Panc1 (cell line): ENCODE data around the gene SAT1. TPM values are rescaled to one million over a fixed set of nuclear protein-coding genes. Genes with fewer than 3 reads are reported as not detected.

ENCODE experiments used
- ATAC-seq: fragments of 200-7000 bp; cut with Tn5 transposase; 2 replicates; pipeline ENCODE4 v1.9.1; 2020; ENCODE audit warnings: mild to moderate bottlenecking, moderate library complexity
- BruUV-seq: library from RNA; stranded (reverse); fragments of 400-500 nt; replicated peaks from 2 replicates; lab custom pipeline; 2021; lab: Mats Ljungman, UMichigan
- CTCF ChIA-PET: fragments of 300-600 bp; sonication (Branson Sonifier 250); formaldehyde crosslinking; loops from one replicate; lab custom pipeline; 2022; ENCODE audit warnings: antibody characterized with exemption; lab: Charles Lee
- POLR2A ChIA-PET: fragments of 300-600 bp; sonication (Branson Sonifier 250); formaldehyde crosslinking; loops from one replicate; lab custom pipeline; 2022; ENCODE audit warnings: antibody characterized with exemption; lab: Charles Lee
- DNase-seq: peaks from one replicate; pipeline ENCODE4 v3.0.0-alpha.2; 2010; ENCODE audit warnings: low read depth, low spot score
- H3K27ac ChIP-seq: 2 replicates; pipeline ENCODE4 v1.5.1; 2011; ENCODE audit warnings: mild to moderate bottlenecking, low read length, inconsistent platforms
- H3K27me3 ChIP-seq: fragments of 200-500 bp; sonication (Bioruptor generic); 2 replicates; pipeline ENCODE4 v1.6.0; 2014; ENCODE audit warnings: low read length, inconsistent platforms; ENCODE audit not compliant: control insufficient read depth, insufficient read depth
- H3K36me3 ChIP-seq: fragments of 200-500 bp; sonication (Bioruptor generic); 2 replicates; pipeline ENCODE4 v1.5.1; 2014; ENCODE audit warnings: inconsistent platforms, mild to moderate bottlenecking, low read length, moderate library complexity; ENCODE audit not compliant: control insufficient read depth, insufficient read depth
- H3K4me1 ChIP-seq: 2 replicates; pipeline ENCODE4 v1.5.1; 2011; ENCODE audit warnings: inconsistent platforms, mild to moderate bottlenecking, low read length, moderate library complexity; ENCODE audit not compliant: control insufficient read depth, insufficient read depth
- H3K4me3 ChIP-seq, 2 experiments: 2 replicates each; pipeline ENCODE4 v1.5.1; 2011 to 2012; ENCODE audit warnings: low read depth in 2 of 2, low read length in 2 of 2, mild to moderate bottlenecking in 2 of 2, inconsistent platforms in 1 of 2, moderate library complexity in 1 of 2
- H3K9me3 ChIP-seq: fragments of 200-500 bp; sonication (Bioruptor generic); 2 replicates; pipeline ENCODE4 v1.5.1; 2014; ENCODE audit warnings: low read depth, mild to moderate bottlenecking, inconsistent platforms, low read length, moderate library complexity; ENCODE audit not compliant: control insufficient read depth, insufficient read depth
- CTCF ChIP-seq: fragments of 450-650 bp; IDR thresholded peaks from 2 replicates; pipeline ENCODE4 v1.5.1; 2017; ENCODE audit warnings: mild to moderate bottlenecking
- POLR2AphosphoS5 ChIP-seq: IDR thresholded peaks from 2 replicates; pipeline ENCODE4 v1.6.1; 2012; ENCODE audit warnings: mild to moderate bottlenecking, low read depth, low read length, moderate library complexity
- REST ChIP-seq, 2 experiments: IDR thresholded peaks; 2 replicates each; pipeline ENCODE4 v1.6.1; 2011 to 2012; ENCODE audit warnings: low read depth in 2 of 2, control low read depth in 1 of 2, low read length in 1 of 2, mild to moderate bottlenecking in 1 of 2, moderate library complexity in 1 of 2; ENCODE audit not compliant: insufficient read depth in 1 of 2
- SIN3A ChIP-seq: IDR thresholded peaks from 2 replicates; pipeline ENCODE4 v1.6.1; 2012; ENCODE audit warnings: low read depth, mild to moderate bottlenecking, low read length, moderate library complexity, borderline replicate concordance; ENCODE audit not compliant: insufficient read depth
- TCF7L2 ChIP-seq: IDR thresholded peaks from 2 replicates; pipeline ENCODE4 v1.6.1; 2011; ENCODE audit warnings: mild to moderate bottlenecking, low read depth, low read length, inconsistent platforms
- in situ Hi-C: cut with HindIII; loops from 2 replicates; pipeline ENCODE4 v1.10.0; 2016; ENCODE audit warnings: low sequenced_read_pairs, low pct_unique_long_range_greater_than_20kb
- intact Hi-C: fragments of 100-400 bp; cut with micrococcal nuclease; formaldehyde crosslinking; loops from one replicate; pipeline ENCODE4 v1.10.0; 2022; ENCODE audit not compliant: unreplicated experiment
- total RNA-seq: library from RNA; stranded (reverse); gene quantifications from one replicate; pipeline ENCODE4 v1.2.1, GENCODE V29; 2021; ENCODE audit not compliant: unreplicated experiment

The SAT1 gene
- total RNA-seq, 1 experiment from 2014 or later, result 173 TPM

- Histone ChIP-seq H3K4me3 (no peak overlapping the region), H3K27me3 (no peaks in the 10 kb centered on the region), H3K9me3 (no peaks in the 10 kb centered on the region), H3K4me1 (no peaks in the 10 kb centered on the region), H3K27ac (no peak overlapping the region), H3K36me3 (no peaks in the 10 kb centered on the region)
- DNase-seq (no peak), ATAC-seq (no peak)
- TF ChIP-seq POLR2AphosphoS5 (no peak), REST (IDR thresholded peaks at IDR 0.05; ENCODE audit: insufficient read depth in 1 of 2, low read depth in 2 of 2, low read length in 1 of 2) (no peak), TCF7L2 (no peak), CTCF (no peak), SIN3A (no peak)
- in situ Hi-C loops, result no loop called here
- intact Hi-C loops, result loop anchor here (10.0 kb wide), 1 partner anchor 150 kb away; the partner anchor contains the start of genes APOO and CXorf58
- POLR2A ChIA-PET, result no interaction called here
- TSS peak; percentile 59 for BruUV-seq
- CTCF ChIA-PET, result no interaction called here
Observed at GRCh38 chrX:23754664-23755063, 28.3 kb upstream of the SAT1 start.

- peak; percentile 78 for TF ChIP-seq CTCF
- no peak for TF ChIP-seq SIN3A
- H3K27me3 ChIP-seq, result no peaks in the 10 kb centered on the region
- intact Hi-C loops (loop anchor here (10.0 kb wide), 1 partner anchor 149 kb away; the partner anchor contains the start of genes APOO and CXorf58), in situ Hi-C loops (no loop called here)
- H3K4me1 ChIP-seq, result no peaks in the 10 kb centered on the region
- no peak overlapping the region for H3K4me3 ChIP-seq
- ATAC-seq (no peak), DNase-seq (no peak)
- no TSS peak for BruUV-seq
- POLR2A ChIA-PET, result no interaction called here
- CTCF ChIA-PET, result interaction anchor here (1.6 kb wide), 1 partner anchor 145 kb away, joined by 6 read pairs; no protein-coding TSS in a partner anchor
- no peaks in the 10 kb centered on the region for H3K36me3 ChIP-seq
- H3K27ac ChIP-seq, result no peak overlapping the region
- no peaks in the 10 kb centered on the region for H3K9me3 ChIP-seq
Observed at GRCh38 chrX:23756165-23756564, 26.8 kb upstream of the SAT1 start.
